Neural cell (in vitro differentiated cells): ENCODE measurements around the gene NAA11.

Source experiments
- CTCF ChIP-seq: fragments of 450-650 bp; IDR thresholded peaks from 2 replicates; pipeline ENCODE4 v1.5.1; 2014; ENCODE audit warnings: antibody characterized with exemption, mild to moderate bottlenecking, moderate library complexity; ENCODE audit not compliant: poor library complexity, severe bottlenecking
- EZH2 ChIP-seq: fragments of 200-600, 300-800 bp; shearing (Covaris generic), sonication (generic); IDR thresholded peaks from 2 replicates; pipeline ENCODE4 v1.6.1; 2014; ENCODE audit warnings: antibody characterized with exemption, low read length, borderline replicate concordance, mild to moderate bottlenecking; ENCODE audit not compliant: insufficient read depth, poor library complexity, severe bottlenecking
- RAD21 ChIP-seq: fragments of 450-650 bp; conservative IDR thresholded peaks from 2 replicates; pipeline ENCODE4 v1.6.1; 2014; ENCODE audit warnings: antibody characterized with exemption, mild to moderate bottlenecking, moderate library complexity

- TF ChIP-seq CTCF (no peak), RAD21 (no peak), EZH2 (no peak)
These were observed 33.9 kb downstream of the NAA11 start for GRCh38 chr4:79292008-79292407.
